GM10266 (cell line): Measurements from ENCODE around the gene KLF4.
"Not testable (repeated sequence)": the region's sequence is repeated elsewhere in the genome, so short reads cannot be mapped to it uniquely, and the experiment has no call there.

Source experiments
- DNase-seq: peaks from one replicate; pipeline ENCODE4 v3.0.0; 2012; ENCODE audit errors: extremely low spot score
- CTCF ChIP-seq: IDR thresholded peaks from 2 replicates; pipeline ENCODE4 v1.5.1; 2012; ENCODE audit warnings: mild to moderate bottlenecking, low read depth; ENCODE audit not compliant: control insufficient read depth, insufficient read depth; ENCODE audit errors: missing control alignments

The KLF4 gene

GRCh38 chr9:107518037-107518807 is 28.7 kb upstream of the KLF4 start:
- no peak for TF ChIP-seq CTCF
- no peak for DNase-seq

- no peak for DNase-seq
- no peak for TF ChIP-seq CTCF
These were observed 24.0 kb upstream of the KLF4 start for GRCh38 chr9:107513464-107514100.

GRCh38 chr9:107504585-107505455 is 15.3 kb upstream of the KLF4 start:
- no peak for DNase-seq

GRCh38 chr9:107502464-107502863 is 12.9 kb upstream of the KLF4 start:
- DNase-seq, result no peak
- TF ChIP-seq CTCF, result no peak

More at GRCh38 chr9:107504585-107505455, 15.3 kb upstream of the KLF4 start:
- no peak for TF ChIP-seq CTCF

- not testable (repeated sequence) for DNase-seq
These were observed 11.0 kb upstream of the KLF4 start for GRCh38 chr9:107500421-107501200.

- TF ChIP-seq CTCF, result no peak
- DNase-seq, result no peak
These were observed 7.4 kb upstream of the KLF4 start for GRCh38 chr9:107496976-107497375.

GRCh38 chr9:107492381-107492970 is 2.9 kb upstream of the KLF4 start:
- DNase-seq, result no peak
- TF ChIP-seq CTCF, result no peak
